GM12878 (cell line): ENCODE data around the gene PISD. TPM values are rescaled to one million over a fixed set of nuclear protein-coding genes. Genes with fewer than 3 reads are reported as not detected.
"Not testable (repeated sequence)": the region's sequence is repeated elsewhere in the genome, so short reads cannot be mapped to it uniquely, and the experiment has no call there.

Source experiments
- ATAC-seq: fragments of 200-7000 bp; cut with Tn5 transposase; 3 replicates; pipeline ENCODE4 v1.9.1; 2020; ENCODE audit warnings: mild to moderate bottlenecking, moderate library complexity
- BruUV-seq: library from RNA; stranded (reverse); fragments of 400-500 nt; replicated peaks from 2 replicates; lab custom pipeline; 2021; lab: Mats Ljungman, UMichigan
- CTCF ChIA-PET: fragments of 300-600 bp; sonication (Branson Sonifier 250); formaldehyde crosslinking; extraction: SDS; loops from one replicate; lab custom pipeline; 2021; ENCODE audit warnings: inconsistent platforms; lab: Yijun Ruan, JAX
- POLR2A ChIA-PET: fragments of 350-600 bp; formaldehyde crosslinking; extraction: SDS; loops from one replicate; lab custom pipeline; 2021; ENCODE audit warnings: inconsistent platforms; lab: Charles Lee
- RAD21 ChIA-PET: fragments of 300-600 bp; sonication (Branson Sonifier 250); formaldehyde crosslinking; loops from one replicate; lab custom pipeline; 2023; ENCODE audit warnings: antibody characterized with exemption; ENCODE audit not compliant: unreplicated experiment; lab: Charles Lee
- SMC1A ChIA-PET: fragments of 300-600 bp; sonication (Branson Sonifier 250); formaldehyde crosslinking; loops from one replicate; lab custom pipeline; 2023; ENCODE audit not compliant: unreplicated experiment, uncharacterized antibody; lab: Charles Lee
- DNase-seq: peaks from one replicate; pipeline ENCODE4 v3.0.0-alpha.2; 2011; ENCODE audit warnings: low read depth, low spot score
- FAIRE-seq: peaks from 3 replicates; lab custom pipeline; 2011; peaks lifted over from hg19 to GRCh38; lab: Jason Lieb, UNC
- H2AFZ ChIP-seq: 2 replicates; pipeline ENCODE4 v1.6.0; 2011; ENCODE audit warnings: low read depth, low read length, control low read depth; ENCODE audit not compliant: control insufficient read depth
- H3K27ac ChIP-seq: 2 replicates; pipeline ENCODE4 v1.5.1; 2011; ENCODE audit warnings: control low read depth; ENCODE audit not compliant: control insufficient read depth, insufficient read depth
- H3K27me3 ChIP-seq, 2 experiments: replicated peaks in 1 of 2; 2 replicates each; pipeline versions ENCODE4 v1.6.0 to v1.6.1; 2011; ENCODE audit warnings: low read length in 1 of 2; ENCODE audit not compliant: control insufficient read depth in 2 of 2, insufficient read depth in 2 of 2
- H3K36me3 ChIP-seq, 2 experiments: 2 replicates each; pipeline ENCODE4 v1.5.1; 2011; ENCODE audit warnings: low read length in 1 of 2; ENCODE audit not compliant: control insufficient read depth in 2 of 2, insufficient read depth in 2 of 2
- H3K4me1 ChIP-seq: 2 replicates; pipeline ENCODE4 v1.6.1; 2011; ENCODE audit warnings: mild to moderate bottlenecking, low read length, moderate library complexity, mixed read lengths; ENCODE audit not compliant: control insufficient read depth, insufficient read depth
- H3K4me2 ChIP-seq: 2 replicates; pipeline ENCODE4 v1.6.0; 2011; ENCODE audit warnings: control low read depth; ENCODE audit not compliant: control insufficient read depth, insufficient read depth
- H3K4me3 ChIP-seq: fragments of 200-600 bp; sonication (generic); 2 replicates; pipeline ENCODE4 v1.5.1; 2016
- H3K79me2 ChIP-seq: 2 replicates; pipeline ENCODE4 v1.6.0; 2011; ENCODE audit warnings: low read length; ENCODE audit not compliant: control insufficient read depth, insufficient read depth
- H3K9ac ChIP-seq: 2 replicates; pipeline ENCODE4 v1.8.0; 2011; ENCODE audit warnings: low read length, control low read depth, mixed read lengths; ENCODE audit not compliant: control insufficient read depth, insufficient read depth
- H3K9me3 ChIP-seq: replicated peaks from 3 replicates; pipeline ENCODE4 v1.5.1; 2011; ENCODE audit warnings: mild to moderate bottlenecking, low read length; ENCODE audit not compliant: control insufficient read depth, insufficient read depth
- H4K20me1 ChIP-seq: 2 replicates; pipeline ENCODE4 v1.6.0; 2011; ENCODE audit not compliant: control insufficient read depth, insufficient read depth
- EED ChIP-seq: sonication (generic); IDR thresholded peaks from 2 replicates; pipeline ENCODE4 v1.6.1; 2016; ENCODE audit warnings: antibody characterized with exemption, low read depth
- NRF1 ChIP-seq: conservative IDR thresholded peaks from 2 replicates; pipeline ENCODE4 v1.6.1; 2011; ENCODE audit warnings: mild to moderate bottlenecking, low read depth, low read length, improper control_type of control experiment
- ZNF24 ChIP-seq: fragments of 450-650 bp; IDR thresholded peaks from 2 replicates; pipeline ENCODE4 v1.6.1; 2017; ENCODE audit warnings: antibody characterized with exemption, mild to moderate bottlenecking
- ZZZ3 ChIP-seq: IDR thresholded peaks from 2 replicates; pipeline ENCODE4 v1.6.1; 2011; ENCODE audit warnings: low read depth; ENCODE audit not compliant: control insufficient read depth, insufficient read length
- WGBS: methylation state at CpG from one replicate; pipeline ENCODE4 v1.1.6; 2016; ENCODE audit warnings: low lambda C conversion rate; ENCODE audit not compliant: insufficient replicate concordance, insufficient coverage; ENCODE audit errors: missing lambda C conversion rate; 5-methylcytosine and 5-hydroxymethylcytosine counted together
- in situ Hi-C: fragments of 300-500 bp; cut with MboI; formaldehyde crosslinking; loops from 9 replicates; pipeline ENCODE4 v1.14.3; 2018; ENCODE audit warnings: mixed read lengths
- intact Hi-C: fragments of 100-400 bp; cut with micrococcal nuclease; formaldehyde crosslinking; loops from one replicate; pipeline ENCODE4 v1.14.2; 2022; ENCODE audit not compliant: unreplicated experiment
- polyA plus RNA-seq, 11 experiments: library from polyadenylated mRNA; depleted of rRNA in 4 of 11; unstranded in 6 of 11; stranded (reverse) in 5 of 11; fragments of >200 nt; fragmentation: Nextera tagmentation in 4 of 11; fragmentation: Illumina TruSeq in 1 of 11; extraction: Ambion mirVana in 4 of 11; extraction: Trizol in 1 of 11; gene quantifications; 1 replicate in 1 of 11; 2 replicates in 10 of 11; pipeline versions ENCODE4 v1.2.1 to v1.2.3, GENCODE V29; 2011 to 2016; ENCODE audit warnings: inconsistent platforms in 2 of 11, missing spikeins in 2 of 11, low read depth in 1 of 11
- total RNA-seq, 4 experiments: library from RNA; depleted of rRNA in 3 of 4; stranded (reverse); fragments of >200 nt in 3 of 4; fragmentation: Illumina TruSeq in 1 of 4; extraction: Trizol in 1 of 4; gene quantifications; 2 replicates each; pipeline versions ENCODE4 v1.2.1 to v1.2.3, GENCODE V29; 2013 to 2021
- TF ChIP-seq, protein P1 (sequence below): fragments of 450-650 bp; formaldehyde crosslinking; IDR thresholded peaks from 2 replicates; pipeline ENCODE4 v1.4.0; 2022; ENCODE audit warnings: mild to moderate bottlenecking, moderate library complexity
- TF ChIP-seq, protein P2 (sequence below): fragments of 450-650 bp; IDR thresholded peaks from 2 replicates; pipeline ENCODE4 v1.6.1; 2017; ENCODE audit warnings: borderline replicate concordance
- TF ChIP-seq, protein P3 (sequence below): fragments of 450-650 bp; formaldehyde crosslinking; IDR thresholded peaks from 2 replicates; pipeline ENCODE4 v1.5.0; 2022; ENCODE audit warnings: mild to moderate bottlenecking, missing genetic modification characterization

PISD gene
- total and polyA plus RNA-seq, 10 of the 15 experiments (the other 5 are each of a cell fraction or from before 2014, with no cell fraction given), result 25.8 to 62.7 (median 45.8) TPM

DNA sequence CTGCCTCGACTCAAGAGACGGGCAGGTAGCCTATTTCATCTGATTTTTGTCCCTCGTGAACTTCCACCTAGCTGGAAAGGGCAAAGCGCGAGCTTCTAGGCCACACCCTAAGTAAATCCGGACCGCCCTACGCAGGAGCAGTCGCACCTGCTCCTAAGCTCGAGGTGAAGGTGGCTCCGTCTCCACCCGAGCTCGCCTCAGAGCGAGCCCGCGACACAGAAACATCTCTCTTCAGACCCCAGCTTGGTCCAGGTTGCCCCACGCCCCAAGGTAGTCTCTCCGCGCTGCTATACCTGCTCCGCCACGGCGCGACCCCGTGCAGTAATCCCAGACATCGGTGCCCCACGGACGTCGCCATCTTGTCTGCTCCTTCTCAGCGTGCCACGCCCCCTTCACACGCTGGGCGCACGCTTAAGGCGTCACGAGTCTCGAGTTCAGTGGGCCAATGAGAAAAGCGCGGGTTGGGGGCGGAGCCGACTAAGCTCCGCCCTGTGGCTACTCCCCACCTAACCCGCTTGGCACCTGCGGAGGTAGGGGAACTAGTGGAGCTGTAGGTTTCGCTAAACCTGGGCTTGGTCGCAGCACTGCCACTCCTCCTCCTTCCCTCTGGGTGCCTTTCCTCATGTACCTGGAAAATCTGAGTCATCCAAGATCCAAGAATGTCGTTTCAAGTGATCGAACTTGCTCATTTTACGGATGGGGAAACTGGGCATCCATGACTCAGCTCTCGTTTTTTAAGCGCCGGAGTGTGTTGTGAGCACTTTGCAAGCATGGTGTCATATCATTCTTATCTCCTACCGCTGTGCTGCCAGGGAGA, at the start of gene PISD (continued):
- TF ChIP-seq, protein P1, sequence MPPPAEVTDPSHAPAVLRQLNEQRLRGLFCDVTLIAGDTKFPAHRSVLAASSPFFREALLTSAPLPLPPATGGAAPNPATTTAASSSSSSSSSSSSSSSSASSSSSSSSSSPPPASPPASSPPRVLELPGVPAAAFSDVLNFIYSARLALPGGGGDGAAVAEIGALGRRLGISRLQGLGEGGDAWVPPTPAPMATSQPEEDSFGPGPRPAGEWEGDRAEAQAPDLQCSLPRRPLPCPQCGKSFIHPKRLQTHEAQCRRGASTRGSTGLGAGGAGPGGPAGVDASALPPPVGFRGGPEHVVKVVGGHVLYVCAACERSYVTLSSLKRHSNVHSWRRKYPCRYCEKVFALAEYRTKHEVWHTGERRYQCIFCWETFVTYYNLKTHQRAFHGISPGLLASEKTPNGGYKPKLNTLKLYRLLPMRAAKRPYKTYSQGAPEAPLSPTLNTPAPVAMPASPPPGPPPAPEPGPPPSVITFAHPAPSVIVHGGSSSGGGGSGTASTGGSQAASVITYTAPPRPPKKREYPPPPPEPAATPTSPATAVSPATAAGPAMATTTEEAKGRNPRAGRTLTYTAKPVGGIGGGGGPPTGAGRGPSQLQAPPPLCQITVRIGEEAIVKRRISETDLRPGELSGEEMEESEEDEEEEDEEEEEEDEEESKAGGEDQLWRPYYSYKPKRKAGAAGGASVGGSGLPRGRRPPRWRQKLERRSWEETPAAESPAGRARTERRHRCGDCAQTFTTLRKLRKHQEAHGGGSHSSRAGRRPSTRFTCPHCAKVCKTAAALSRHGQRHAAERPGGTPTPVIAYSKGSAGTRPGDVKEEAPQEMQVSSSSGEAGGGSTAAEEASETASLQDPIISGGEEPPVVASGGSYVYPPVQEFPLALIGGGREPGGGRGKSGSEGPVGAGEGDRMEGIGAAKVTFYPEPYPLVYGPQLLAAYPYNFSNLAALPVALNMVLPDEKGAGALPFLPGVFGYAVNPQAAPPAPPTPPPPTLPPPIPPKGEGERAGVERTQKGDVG (CRISPR knock-in tag), result no peak
- TF ChIP-seq, protein P2, sequence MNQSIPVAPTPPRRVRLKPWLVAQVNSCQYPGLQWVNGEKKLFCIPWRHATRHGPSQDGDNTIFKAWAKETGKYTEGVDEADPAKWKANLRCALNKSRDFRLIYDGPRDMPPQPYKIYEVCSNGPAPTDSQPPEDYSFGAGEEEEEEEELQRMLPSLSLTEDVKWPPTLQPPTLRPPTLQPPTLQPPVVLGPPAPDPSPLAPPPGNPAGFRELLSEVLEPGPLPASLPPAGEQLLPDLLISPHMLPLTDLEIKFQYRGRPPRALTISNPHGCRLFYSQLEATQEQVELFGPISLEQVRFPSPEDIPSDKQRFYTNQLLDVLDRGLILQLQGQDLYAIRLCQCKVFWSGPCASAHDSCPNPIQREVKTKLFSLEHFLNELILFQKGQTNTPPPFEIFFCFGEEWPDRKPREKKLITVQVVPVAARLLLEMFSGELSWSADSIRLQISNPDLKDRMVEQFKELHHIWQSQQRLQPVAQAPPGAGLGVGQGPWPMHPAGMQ, result no peak
- TF ChIP-seq NRF1, result no peak
- TF ChIP-seq ZNF24, result no peak
- no peak for TF ChIP-seq ZZZ3
- TF ChIP-seq EED, result no peak
- TF ChIP-seq, protein P3, sequence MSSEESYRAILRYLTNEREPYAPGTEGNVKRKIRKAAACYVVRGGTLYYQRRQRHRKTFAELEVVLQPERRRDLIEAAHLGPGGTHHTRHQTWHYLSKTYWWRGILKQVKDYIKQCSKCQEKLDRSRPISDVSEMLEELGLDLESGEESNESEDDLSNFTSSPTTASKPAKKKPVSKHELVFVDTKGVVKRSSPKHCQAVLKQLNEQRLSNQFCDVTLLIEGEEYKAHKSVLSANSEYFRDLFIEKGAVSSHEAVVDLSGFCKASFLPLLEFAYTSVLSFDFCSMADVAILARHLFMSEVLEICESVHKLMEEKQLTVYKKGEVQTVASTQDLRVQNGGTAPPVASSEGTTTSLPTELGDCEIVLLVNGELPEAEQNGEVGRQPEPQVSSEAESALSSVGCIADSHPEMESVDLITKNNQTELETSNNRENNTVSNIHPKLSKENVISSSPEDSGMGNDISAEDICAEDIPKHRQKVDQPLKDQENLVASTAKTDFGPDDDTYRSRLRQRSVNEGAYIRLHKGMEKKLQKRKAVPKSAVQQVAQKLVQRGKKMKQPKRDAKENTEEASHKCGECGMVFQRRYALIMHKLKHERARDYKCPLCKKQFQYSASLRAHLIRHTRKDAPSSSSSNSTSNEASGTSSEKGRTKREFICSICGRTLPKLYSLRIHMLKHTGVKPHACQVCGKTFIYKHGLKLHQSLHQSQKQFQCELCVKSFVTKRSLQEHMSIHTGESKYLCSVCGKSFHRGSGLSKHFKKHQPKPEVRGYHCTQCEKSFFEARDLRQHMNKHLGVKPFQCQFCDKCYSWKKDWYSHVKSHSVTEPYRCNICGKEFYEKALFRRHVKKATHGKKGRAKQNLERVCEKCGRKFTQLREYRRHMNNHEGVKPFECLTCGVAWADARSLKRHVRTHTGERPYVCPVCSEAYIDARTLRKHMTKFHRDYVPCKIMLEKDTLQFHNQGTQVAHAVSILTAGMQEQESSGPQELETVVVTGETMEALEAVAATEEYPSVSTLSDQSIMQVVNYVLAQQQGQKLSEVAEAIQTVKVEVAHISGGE (CRISPR knock-in tag), result no peak
- TF ChIP-seq, all 136 proteins: peak for 50

DNA sequence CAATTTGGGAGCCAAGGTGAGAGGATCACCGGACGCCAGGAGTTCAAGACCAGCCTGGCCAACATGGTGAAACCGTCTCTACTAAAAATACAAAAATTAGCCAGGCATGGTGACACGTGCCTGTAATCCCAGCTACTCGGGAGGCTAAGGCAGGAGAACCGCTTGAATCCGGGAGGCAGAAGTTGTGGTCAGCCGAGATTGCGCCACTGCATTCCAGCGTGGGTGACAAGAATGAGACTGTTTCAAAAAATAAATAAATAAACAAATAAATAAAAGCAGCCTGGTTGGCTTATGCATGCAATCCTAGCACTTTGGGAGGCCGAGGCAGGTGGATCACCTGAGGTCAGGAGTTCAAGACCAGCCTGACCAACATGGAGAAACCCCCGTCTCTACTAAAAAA, 49.2 kb upstream of the PISD start:
- H4K20me1 ChIP-seq, FAIRE-seq, in situ Hi-C loops, H3K4me3 ChIP-seq, POLR2A ChIA-PET, H3K79me2 ChIP-seq, H3K9ac ChIP-seq, H3K9me3 ChIP-seq, H3K27me3 ChIP-seq, intact Hi-C loops, H3K4me1 ChIP-seq, H2AFZ ChIP-seq, RAD21 ChIA-PET, DNase-seq, H3K4me2 ChIP-seq, ATAC-seq, H3K27ac ChIP-seq, CTCF ChIA-PET, BruUV-seq: not testable (repeated sequence)
- SMC1A ChIA-PET, result interaction anchor here (1.0 to 1.5 kb wide), 2 partner anchors 10 to 235 kb away, joined by 3 read pairs; no protein-coding TSS in a partner anchor
- 93% methylated on average over 12 of the region's 12 CpGs for WGBS
- H3K36me3 ChIP-seq, result peaks cover 20 to 44% of the 10 kb centered on the region in 2 experiments
